Transverse colon (tissue), 4 donors: ENCODE data around the gene KMT2D. TPM values are rescaled to one million over a fixed set of nuclear protein-coding genes. Genes with fewer than 3 reads are reported as not detected.

ENCODE experiments used
- DNase-seq: peaks from one replicate; pipeline ENCODE4 v3.0.0-alpha.2; 2019
- H3K27ac ChIP-seq, 4 donors: fragments of 200-600 bp; sonication (generic); 2 replicates each; pipeline ENCODE4 v1.5.1; 2016 to 2018; ENCODE audit warnings: inconsistent platforms in 4 of 4
- H3K27me3 ChIP-seq: fragments of 200-600 bp; sonication (generic); 2 replicates; pipeline ENCODE4 v1.5.1; 2017; ENCODE audit warnings: inconsistent platforms
- H3K36me3 ChIP-seq, 4 donors: fragments of 200-600 bp; sonication (generic); 2 replicates each; pipeline ENCODE4 v1.5.1; 2017 to 2019; ENCODE audit warnings: inconsistent platforms in 4 of 4
- H3K4me1 ChIP-seq, 4 donors: fragments of 200-600 bp; sonication (generic); 2 replicates each; pipeline ENCODE4 v1.5.1; 2017 to 2020; ENCODE audit warnings: inconsistent platforms in 4 of 4
- H3K4me3 ChIP-seq, 4 donors: fragments of 200-600 bp; sonication (generic); 1 replicate in 1 of 4; 2 replicates in 3 of 4; pipeline versions ENCODE4 v1.5.1 to v1.6.1; 2017 to 2019; ENCODE audit warnings: inconsistent platforms in 4 of 4
- H3K9me3 ChIP-seq, 2 donors: fragments of 200-600 bp; sonication (generic); 2 replicates each; pipeline ENCODE4 v1.5.1; 2017 to 2019; ENCODE audit warnings: inconsistent platforms in 2 of 2
- EP300 ChIP-seq: sonication (generic); formaldehyde crosslinking; IDR thresholded peaks from one replicate; pipeline ENCODE4 v1.6.1; 2017; ENCODE audit warnings: antibody characterized with exemption, low read depth
- POLR2A ChIP-seq: fragments of 450-650 bp; IDR thresholded peaks from one replicate; pipeline ENCODE4 v1.6.1; 2016; ENCODE audit warnings: antibody characterized with exemption, mild to moderate bottlenecking, moderate library complexity
- POLR2AphosphoS5 ChIP-seq, 3 donors: sonication (generic); formaldehyde crosslinking; IDR thresholded peaks; one replicate each; pipeline ENCODE4 v1.6.1; 2016; ENCODE audit warnings: antibody characterized with exemption in 3 of 3
- WGBS, 2 donors: methylation state at CpG; one replicate each; pipeline ENCODE4 v1.1.5; 2018; ENCODE audit warnings: low coverage in 1 of 2; 5-methylcytosine and 5-hydroxymethylcytosine counted together
- in situ Hi-C, 4 donors: fragments of 200-750 bp; cut with MboI; loops; one replicate each; pipeline versions ENCODE4 v1.15.0 to v1.15.1; 2017; ENCODE audit warnings: low sequenced_read_pairs in 3 of 4, low pct_ligation_motif_present in 1 of 4, low pct_unique_long_range_greater_than_20kb in 1 of 4
- intact Hi-C: fragments of 100-400 bp; cut with DNase I; formaldehyde crosslinking; loops from one replicate; pipeline ENCODE4 v1.15.1; 2023; ENCODE audit warnings: low total_unique reads
- total RNA-seq, 4 donors: library from RNA; depleted of rRNA; stranded (reverse); fragments of >200 nt; gene quantifications; one replicate each; pipeline ENCODE4 v1.1.0, GENCODE V29; 2016
- TF ChIP-seq, protein P1 (sequence below), 5 experiments: fragments of 200-600 bp in 3 of 5; fragments of 450-650 bp in 2 of 5; sonication (generic) in 3 of 5; IDR thresholded peaks; 1 replicate in 2 of 5; 2 replicates in 3 of 5; pipeline ENCODE4 v1.5.1; 2016 to 2017; ENCODE audit warnings: antibody characterized with exemption in 5 of 5, inconsistent platforms in 3 of 5, mild to moderate bottlenecking in 2 of 5, moderate library complexity in 1 of 5

The KMT2D gene
- total RNA-seq, 4 donors from 2014 or later = 50.0 to 351 (median 78.0) TPM

DNA sequence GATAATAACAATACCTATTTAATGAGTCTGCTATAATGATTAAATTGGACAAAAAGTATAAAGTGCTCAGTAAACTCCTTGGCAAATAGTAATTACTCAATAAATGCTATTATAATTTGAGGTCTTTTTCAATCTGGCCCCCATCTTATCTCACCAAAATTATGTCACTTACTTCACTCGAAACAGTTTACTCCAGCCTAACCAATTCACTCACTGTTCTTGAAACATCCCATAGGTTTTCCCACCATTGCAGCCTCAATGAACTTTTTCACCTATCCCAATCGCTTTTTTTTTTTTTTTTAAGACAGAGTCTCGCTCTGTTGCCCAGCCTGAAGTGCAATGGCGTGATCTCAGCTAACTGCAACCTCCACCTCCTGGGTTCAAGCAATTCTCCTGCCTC lies 24.6 kb downstream of the KMT2D start:
- H3K4me3 ChIP-seq = no peak overlapping the region
- intact Hi-C loops = no loop called here
- H3K4me1 ChIP-seq = no peaks in the 10 kb centered on the region
- no peak for DNase-seq
- H3K27ac ChIP-seq = no peak overlapping the region
- H3K9me3 ChIP-seq = no peaks in the 10 kb centered on the region
- in situ Hi-C loops = no loop called here
- no peak for TF ChIP-seq POLR2AphosphoS5 (IDR thresholded peaks at IDR 0.05)
- TF ChIP-seq POLR2A = no peak
- TF ChIP-seq, protein P1, sequence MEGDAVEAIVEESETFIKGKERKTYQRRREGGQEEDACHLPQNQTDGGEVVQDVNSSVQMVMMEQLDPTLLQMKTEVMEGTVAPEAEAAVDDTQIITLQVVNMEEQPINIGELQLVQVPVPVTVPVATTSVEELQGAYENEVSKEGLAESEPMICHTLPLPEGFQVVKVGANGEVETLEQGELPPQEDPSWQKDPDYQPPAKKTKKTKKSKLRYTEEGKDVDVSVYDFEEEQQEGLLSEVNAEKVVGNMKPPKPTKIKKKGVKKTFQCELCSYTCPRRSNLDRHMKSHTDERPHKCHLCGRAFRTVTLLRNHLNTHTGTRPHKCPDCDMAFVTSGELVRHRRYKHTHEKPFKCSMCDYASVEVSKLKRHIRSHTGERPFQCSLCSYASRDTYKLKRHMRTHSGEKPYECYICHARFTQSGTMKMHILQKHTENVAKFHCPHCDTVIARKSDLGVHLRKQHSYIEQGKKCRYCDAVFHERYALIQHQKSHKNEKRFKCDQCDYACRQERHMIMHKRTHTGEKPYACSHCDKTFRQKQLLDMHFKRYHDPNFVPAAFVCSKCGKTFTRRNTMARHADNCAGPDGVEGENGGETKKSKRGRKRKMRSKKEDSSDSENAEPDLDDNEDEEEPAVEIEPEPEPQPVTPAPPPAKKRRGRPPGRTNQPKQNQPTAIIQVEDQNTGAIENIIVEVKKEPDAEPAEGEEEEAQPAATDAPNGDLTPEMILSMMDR (IDR thresholded peaks at IDR 0.05) = no peak
- no peak for TF ChIP-seq EP300
- H3K27me3 ChIP-seq = no peaks in the 10 kb centered on the region
- 74 to 98% methylated on average over 4 of the region's 4 CpGs for WGBS, 2 donors
- H3K36me3 ChIP-seq = peaks cover 0 to 74% (median 34%) of the 10 kb centered on the region in 4 donors

DNA sequence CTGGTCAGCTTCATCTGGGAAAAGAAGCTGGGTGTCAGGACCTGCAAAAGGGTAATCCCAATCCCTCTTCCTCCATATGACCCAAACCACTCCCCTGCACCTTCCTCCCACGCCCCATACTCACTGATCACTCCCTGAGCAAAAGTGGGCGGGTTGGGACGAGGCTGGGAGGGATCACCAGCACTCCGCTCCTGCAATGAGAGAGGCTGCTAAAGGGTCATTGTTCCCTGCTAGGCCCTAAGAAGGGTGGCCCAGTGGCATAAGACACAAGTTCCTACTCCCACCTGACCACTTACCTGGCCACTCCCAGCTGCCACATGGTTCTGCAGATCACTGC lies 26.3 kb downstream of the KMT2D start:
- H3K36me3 ChIP-seq = peaks cover 0 to 56% (median 25%) of the 10 kb centered on the region in 4 donors
- WGBS, 2 donors = 94% methylated on average over 4 of the region's 4 CpGs; no CpG with 5 or more reads in 1 of the 2 donors
- H3K9me3 ChIP-seq = no peaks in the 10 kb centered on the region
- no peak for TF ChIP-seq POLR2AphosphoS5 (IDR thresholded peaks at IDR 0.05)
- TF ChIP-seq, protein P1 (IDR thresholded peaks at IDR 0.05) = no peak
- TF ChIP-seq POLR2A = no peak
- intact Hi-C loops = no loop called here
- no peaks in the 10 kb centered on the region for H3K4me1 ChIP-seq
- H3K27me3 ChIP-seq = no peaks in the 10 kb centered on the region
- H3K27ac ChIP-seq = no peak overlapping the region
- no peak for DNase-seq
- no peak overlapping the region for H3K4me3 ChIP-seq
- in situ Hi-C loops = no loop called here

DNA sequence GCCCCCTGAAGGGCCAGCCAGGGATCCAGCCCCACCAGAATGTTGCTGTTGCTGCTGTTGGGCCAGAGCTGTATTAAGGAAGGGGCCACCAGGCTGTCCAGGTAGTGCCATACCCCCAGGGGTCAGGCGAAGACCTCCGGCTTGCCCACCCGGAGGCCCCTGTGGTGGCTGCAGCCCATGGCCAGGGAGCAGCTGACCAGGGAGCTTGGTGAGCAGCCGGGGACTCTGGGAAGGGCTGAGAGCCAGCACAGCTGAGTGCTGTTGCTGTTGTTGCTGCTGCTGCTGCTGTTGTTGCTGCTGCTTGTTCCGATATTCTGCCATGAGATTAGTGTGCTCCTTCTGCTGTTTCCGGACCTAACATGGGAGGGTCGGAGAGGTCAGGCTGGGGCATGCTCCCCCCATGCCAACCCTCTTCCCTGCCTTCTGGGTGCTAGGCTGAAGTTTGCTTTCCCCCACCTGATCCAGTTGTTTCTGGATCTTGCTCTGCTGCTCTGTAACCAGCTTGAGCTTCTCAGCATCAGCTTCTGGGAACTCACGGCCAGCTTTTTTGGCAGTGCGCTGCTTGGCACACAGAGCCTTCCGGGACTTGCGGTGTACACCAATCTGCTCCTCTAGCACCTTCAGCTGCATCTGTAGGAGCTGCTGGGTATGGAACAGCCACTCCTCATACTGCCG lies 26.8 kb downstream of the KMT2D start:
- in situ Hi-C loops = no loop called here
- no peak for DNase-seq
- WGBS, 2 donors = 67 to 84% methylated on average over 3 to 12 of the region's 12 CpGs

DNA sequence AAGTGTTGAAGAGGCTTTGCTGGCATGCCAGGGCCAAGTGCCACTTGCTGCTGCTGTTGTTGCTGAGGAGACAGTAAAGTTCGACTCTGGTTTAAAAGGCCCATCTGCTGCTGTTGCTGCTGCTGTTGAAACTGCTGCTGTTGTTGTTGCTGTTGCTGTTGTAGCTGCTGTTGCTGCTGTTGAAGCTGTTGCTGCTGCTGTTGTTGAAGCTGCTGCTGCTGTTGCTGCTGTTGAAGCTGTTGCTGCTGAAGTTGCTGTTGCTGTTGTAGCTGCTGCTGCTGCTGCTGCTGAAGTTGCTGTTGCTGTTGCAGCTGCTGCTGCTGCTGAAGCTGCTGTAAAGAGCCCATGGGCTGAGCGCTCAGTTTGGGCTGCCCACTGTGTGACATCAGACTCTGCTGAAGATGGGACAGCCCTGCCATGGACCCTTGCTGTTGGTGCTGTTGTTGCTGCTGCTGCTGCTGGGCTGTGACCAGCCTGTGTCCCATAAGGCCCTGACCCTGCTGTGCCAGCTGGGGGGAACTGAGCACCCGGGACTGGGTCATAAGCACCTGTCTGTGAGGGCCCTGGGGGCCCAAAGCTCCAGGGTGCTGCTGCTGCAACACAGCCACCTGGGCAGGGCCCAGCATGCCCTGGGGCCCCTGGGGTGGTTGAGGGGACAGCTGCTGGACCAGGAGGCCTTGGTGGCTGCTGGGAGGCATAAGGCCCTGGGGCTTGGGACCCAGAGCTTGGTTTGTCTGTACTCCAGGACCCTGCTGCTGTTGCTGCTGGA lies 27.7 kb downstream of the KMT2D start:
- Histone ChIP-seq H3K9me3 (no peaks in the 10 kb centered on the region), H3K4me3 (no peak overlapping the region), H3K27me3 (no peaks in the 10 kb centered on the region), H3K36me3 (peaks cover 0 to 57% (median 20%) of the 10 kb centered on the region in 4 donors), H3K27ac (no peak overlapping the region), H3K4me1 (no peaks in the 10 kb centered on the region)
- DNase-seq = no peak
- intact Hi-C loops = no loop called here
- in situ Hi-C loops = no loop called here
- no peak for TF ChIP-seq EP300
- TF ChIP-seq, protein P1 (IDR thresholded peaks at IDR 0.05) = no peak
- no peak for TF ChIP-seq POLR2AphosphoS5 (IDR thresholded peaks at IDR 0.05)
- TF ChIP-seq POLR2A = no peak
- WGBS, 2 donors = 60 to 83% methylated on average over 1 to 2 of the region's 3 CpGs

More for the DNA sequence above, 26.8 kb downstream of the KMT2D start:
- Histone ChIP-seq H3K27ac (no peak overlapping the region), H3K36me3 (peaks cover 0 to 56% (median 23%) of the 10 kb centered on the region in 4 donors), H3K4me3 (no peak overlapping the region), H3K9me3 (no peaks in the 10 kb centered on the region), H3K27me3 (no peaks in the 10 kb centered on the region), H3K4me1 (no peaks in the 10 kb centered on the region)
- TF ChIP-seq POLR2AphosphoS5 (IDR thresholded peaks at IDR 0.05) (no peak), POLR2A (no peak), EP300 (no peak)
- TF ChIP-seq, protein P1 (IDR thresholded peaks at IDR 0.05) = no peak
- intact Hi-C loops = no loop called here
